Panc1 (cell line): Measurements from ENCODE around the gene PTPDC1. TPM values are rescaled to one million over a fixed set of nuclear protein-coding genes. Genes with fewer than 3 reads are reported as not detected.

Experiments
- ATAC-seq: fragments of 200-7000 bp; cut with Tn5 transposase; 2 replicates; pipeline ENCODE4 v1.9.1; 2020; ENCODE audit warnings: mild to moderate bottlenecking, moderate library complexity
- BruUV-seq: library from RNA; stranded (reverse); fragments of 400-500 nt; replicated peaks from 2 replicates; lab custom pipeline; 2021; lab: Mats Ljungman, UMichigan
- CTCF ChIA-PET: fragments of 300-600 bp; sonication (Branson Sonifier 250); formaldehyde crosslinking; loops from one replicate; lab custom pipeline; 2022; ENCODE audit warnings: antibody characterized with exemption; lab: Charles Lee
- POLR2A ChIA-PET: fragments of 300-600 bp; sonication (Branson Sonifier 250); formaldehyde crosslinking; loops from one replicate; lab custom pipeline; 2022; ENCODE audit warnings: antibody characterized with exemption; lab: Charles Lee
- DNase-seq: peaks from one replicate; pipeline ENCODE4 v3.0.0-alpha.2; 2010; ENCODE audit warnings: low read depth, low spot score
- H3K27ac ChIP-seq: 2 replicates; pipeline ENCODE4 v1.5.1; 2011; ENCODE audit warnings: mild to moderate bottlenecking, low read length, inconsistent platforms
- H3K27me3 ChIP-seq: fragments of 200-500 bp; sonication (Bioruptor generic); 2 replicates; pipeline ENCODE4 v1.6.0; 2014; ENCODE audit warnings: low read length, inconsistent platforms; ENCODE audit not compliant: control insufficient read depth, insufficient read depth
- H3K36me3 ChIP-seq: fragments of 200-500 bp; sonication (Bioruptor generic); 2 replicates; pipeline ENCODE4 v1.5.1; 2014; ENCODE audit warnings: inconsistent platforms, mild to moderate bottlenecking, low read length, moderate library complexity; ENCODE audit not compliant: control insufficient read depth, insufficient read depth
- H3K4me1 ChIP-seq: 2 replicates; pipeline ENCODE4 v1.5.1; 2011; ENCODE audit warnings: inconsistent platforms, mild to moderate bottlenecking, low read length, moderate library complexity; ENCODE audit not compliant: control insufficient read depth, insufficient read depth
- H3K4me3 ChIP-seq, 2 experiments: 2 replicates each; pipeline ENCODE4 v1.5.1; 2011 to 2012; ENCODE audit warnings: low read depth in 2 of 2, low read length in 2 of 2, mild to moderate bottlenecking in 2 of 2, inconsistent platforms in 1 of 2, moderate library complexity in 1 of 2
- H3K9me3 ChIP-seq: fragments of 200-500 bp; sonication (Bioruptor generic); 2 replicates; pipeline ENCODE4 v1.5.1; 2014; ENCODE audit warnings: low read depth, mild to moderate bottlenecking, inconsistent platforms, low read length, moderate library complexity; ENCODE audit not compliant: control insufficient read depth, insufficient read depth
- POLR2AphosphoS5 ChIP-seq: IDR thresholded peaks from 2 replicates; pipeline ENCODE4 v1.6.1; 2012; ENCODE audit warnings: mild to moderate bottlenecking, low read depth, low read length, moderate library complexity
- SIN3A ChIP-seq: IDR thresholded peaks from 2 replicates; pipeline ENCODE4 v1.6.1; 2012; ENCODE audit warnings: low read depth, mild to moderate bottlenecking, low read length, moderate library complexity, borderline replicate concordance; ENCODE audit not compliant: insufficient read depth
- TCF7L2 ChIP-seq: IDR thresholded peaks from 2 replicates; pipeline ENCODE4 v1.6.1; 2011; ENCODE audit warnings: mild to moderate bottlenecking, low read depth, low read length, inconsistent platforms
- in situ Hi-C: cut with HindIII; loops from 2 replicates; pipeline ENCODE4 v1.10.0; 2016; ENCODE audit warnings: low sequenced_read_pairs, low pct_unique_long_range_greater_than_20kb
- intact Hi-C: fragments of 100-400 bp; cut with micrococcal nuclease; formaldehyde crosslinking; loops from one replicate; pipeline ENCODE4 v1.10.0; 2022; ENCODE audit not compliant: unreplicated experiment
- total RNA-seq: library from RNA; stranded (reverse); gene quantifications from one replicate; pipeline ENCODE4 v1.2.1, GENCODE V29; 2021; ENCODE audit not compliant: unreplicated experiment
- TF ChIP-seq, protein P1 (sequence below): fragments of 450-650 bp; IDR thresholded peaks from 2 replicates; pipeline ENCODE4 v1.5.1; 2017; ENCODE audit warnings: mild to moderate bottlenecking
- TF ChIP-seq, protein P2 (sequence below), 2 experiments: IDR thresholded peaks; 2 replicates each; pipeline ENCODE4 v1.6.1; 2011 to 2012; ENCODE audit warnings: low read depth in 2 of 2, control low read depth in 1 of 2, low read length in 1 of 2, mild to moderate bottlenecking in 1 of 2, moderate library complexity in 1 of 2; ENCODE audit not compliant: insufficient read depth in 1 of 2

The PTPDC1 gene
- total RNA-seq, 1 experiment from 2014 or later: 10.6 TPM

DNA sequence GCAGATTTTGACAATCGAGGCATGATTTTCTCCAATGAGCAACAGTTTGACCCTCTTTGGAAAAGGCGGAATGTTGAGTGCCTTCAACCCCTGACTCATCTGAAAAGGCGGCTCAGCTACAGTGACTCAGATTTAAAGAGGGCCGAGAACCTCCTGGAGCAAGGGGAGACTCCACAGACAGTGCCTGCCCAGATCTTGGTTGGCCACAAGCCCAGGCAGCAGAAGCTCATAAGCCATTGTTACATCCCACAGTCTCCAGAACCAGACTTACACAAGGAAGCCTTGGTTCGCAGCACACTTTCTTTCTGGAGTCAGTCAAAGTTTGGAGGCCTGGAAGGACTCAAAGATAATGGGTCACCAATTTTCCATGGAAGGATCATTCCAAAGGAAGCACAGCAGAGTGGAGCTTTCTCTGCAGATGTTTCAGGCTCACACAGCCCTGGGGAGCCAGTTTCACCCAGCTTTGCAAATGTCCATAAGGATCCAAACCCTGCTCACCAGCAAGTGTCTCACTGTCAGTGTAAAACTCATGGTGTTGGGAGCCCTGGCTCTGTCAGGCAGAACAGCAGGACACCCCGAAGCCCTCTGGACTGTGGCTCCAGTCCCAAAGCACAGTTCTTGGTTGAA, 13.6 kb downstream of the PTPDC1 start:
- no peak for TF ChIP-seq SIN3A
- TF ChIP-seq, protein P1, sequence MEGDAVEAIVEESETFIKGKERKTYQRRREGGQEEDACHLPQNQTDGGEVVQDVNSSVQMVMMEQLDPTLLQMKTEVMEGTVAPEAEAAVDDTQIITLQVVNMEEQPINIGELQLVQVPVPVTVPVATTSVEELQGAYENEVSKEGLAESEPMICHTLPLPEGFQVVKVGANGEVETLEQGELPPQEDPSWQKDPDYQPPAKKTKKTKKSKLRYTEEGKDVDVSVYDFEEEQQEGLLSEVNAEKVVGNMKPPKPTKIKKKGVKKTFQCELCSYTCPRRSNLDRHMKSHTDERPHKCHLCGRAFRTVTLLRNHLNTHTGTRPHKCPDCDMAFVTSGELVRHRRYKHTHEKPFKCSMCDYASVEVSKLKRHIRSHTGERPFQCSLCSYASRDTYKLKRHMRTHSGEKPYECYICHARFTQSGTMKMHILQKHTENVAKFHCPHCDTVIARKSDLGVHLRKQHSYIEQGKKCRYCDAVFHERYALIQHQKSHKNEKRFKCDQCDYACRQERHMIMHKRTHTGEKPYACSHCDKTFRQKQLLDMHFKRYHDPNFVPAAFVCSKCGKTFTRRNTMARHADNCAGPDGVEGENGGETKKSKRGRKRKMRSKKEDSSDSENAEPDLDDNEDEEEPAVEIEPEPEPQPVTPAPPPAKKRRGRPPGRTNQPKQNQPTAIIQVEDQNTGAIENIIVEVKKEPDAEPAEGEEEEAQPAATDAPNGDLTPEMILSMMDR: no peak
- TF ChIP-seq, protein P2, sequence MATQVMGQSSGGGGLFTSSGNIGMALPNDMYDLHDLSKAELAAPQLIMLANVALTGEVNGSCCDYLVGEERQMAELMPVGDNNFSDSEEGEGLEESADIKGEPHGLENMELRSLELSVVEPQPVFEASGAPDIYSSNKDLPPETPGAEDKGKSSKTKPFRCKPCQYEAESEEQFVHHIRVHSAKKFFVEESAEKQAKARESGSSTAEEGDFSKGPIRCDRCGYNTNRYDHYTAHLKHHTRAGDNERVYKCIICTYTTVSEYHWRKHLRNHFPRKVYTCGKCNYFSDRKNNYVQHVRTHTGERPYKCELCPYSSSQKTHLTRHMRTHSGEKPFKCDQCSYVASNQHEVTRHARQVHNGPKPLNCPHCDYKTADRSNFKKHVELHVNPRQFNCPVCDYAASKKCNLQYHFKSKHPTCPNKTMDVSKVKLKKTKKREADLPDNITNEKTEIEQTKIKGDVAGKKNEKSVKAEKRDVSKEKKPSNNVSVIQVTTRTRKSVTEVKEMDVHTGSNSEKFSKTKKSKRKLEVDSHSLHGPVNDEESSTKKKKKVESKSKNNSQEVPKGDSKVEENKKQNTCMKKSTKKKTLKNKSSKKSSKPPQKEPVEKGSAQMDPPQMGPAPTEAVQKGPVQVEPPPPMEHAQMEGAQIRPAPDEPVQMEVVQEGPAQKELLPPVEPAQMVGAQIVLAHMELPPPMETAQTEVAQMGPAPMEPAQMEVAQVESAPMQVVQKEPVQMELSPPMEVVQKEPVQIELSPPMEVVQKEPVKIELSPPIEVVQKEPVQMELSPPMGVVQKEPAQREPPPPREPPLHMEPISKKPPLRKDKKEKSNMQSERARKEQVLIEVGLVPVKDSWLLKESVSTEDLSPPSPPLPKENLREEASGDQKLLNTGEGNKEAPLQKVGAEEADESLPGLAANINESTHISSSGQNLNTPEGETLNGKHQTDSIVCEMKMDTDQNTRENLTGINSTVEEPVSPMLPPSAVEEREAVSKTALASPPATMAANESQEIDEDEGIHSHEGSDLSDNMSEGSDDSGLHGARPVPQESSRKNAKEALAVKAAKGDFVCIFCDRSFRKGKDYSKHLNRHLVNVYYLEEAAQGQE (IDR thresholded peaks at IDR 0.05; ENCODE audit: insufficient read depth in 1 of 2, low read depth in 2 of 2, low read length in 1 of 2): no peak
- no peak for TF ChIP-seq POLR2AphosphoS5
- no peak for TF ChIP-seq TCF7L2
- CTCF ChIA-PET: no interaction called here
- Histone ChIP-seq H3K4me1 (no peaks in the 10 kb centered on the region), H3K9me3 (no peaks in the 10 kb centered on the region), H3K4me3 (no peak overlapping the region), H3K27ac (no peak overlapping the region), H3K27me3 (no peaks in the 10 kb centered on the region), H3K36me3 (no peaks in the 10 kb centered on the region)
- POLR2A ChIA-PET: interaction anchor here (1.2 kb wide), 1 partner anchor 75 kb away, joined by 10 read pairs; no protein-coding TSS in a partner anchor
- in situ Hi-C loops (no loop called here), intact Hi-C loops (no loop called here)
- DNase-seq: no peak
- no peak for ATAC-seq
- no TSS peak for BruUV-seq

DNA sequence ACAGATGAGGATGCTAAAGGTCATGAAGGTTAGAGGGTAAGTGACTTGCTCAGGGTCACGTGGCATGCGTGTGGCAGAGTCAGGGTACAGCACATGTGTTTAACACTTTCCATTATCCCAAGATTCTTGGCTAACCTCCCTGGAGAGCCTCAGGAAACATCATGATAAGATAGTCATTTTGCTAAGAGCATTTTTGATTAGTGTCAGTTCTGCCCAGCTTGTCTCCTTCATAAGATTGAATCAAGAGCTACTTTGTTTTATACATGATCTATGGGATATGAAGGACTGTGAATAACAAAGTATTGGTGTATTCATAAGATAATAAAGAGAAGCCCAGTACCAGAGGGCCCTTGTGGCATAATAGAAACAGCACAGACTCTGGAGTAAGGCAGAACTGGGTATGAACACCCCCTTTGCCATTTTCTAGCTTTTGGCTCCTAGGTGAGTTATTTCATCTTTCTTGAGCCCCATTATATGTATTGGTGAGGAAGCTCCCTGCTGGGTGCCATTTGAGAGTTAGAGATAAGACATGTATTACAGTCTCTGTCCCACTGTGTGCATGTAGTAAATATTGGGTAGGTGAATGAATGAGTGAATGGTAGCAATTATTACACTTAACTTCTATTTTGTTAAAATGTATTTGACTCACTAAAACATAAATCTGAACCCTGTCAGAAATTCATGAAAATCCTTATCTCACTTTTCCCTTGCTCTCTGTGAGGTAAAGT, 16.1 kb downstream of the PTPDC1 start:
- Histone ChIP-seq H3K27ac (no peak overlapping the region), H3K4me1 (no peaks in the 10 kb centered on the region), H3K4me3 (no peak overlapping the region), H3K36me3 (no peaks in the 10 kb centered on the region), H3K27me3 (no peaks in the 10 kb centered on the region), H3K9me3 (no peaks in the 10 kb centered on the region)
- DNase-seq (no peak), ATAC-seq (no peak)
- intact Hi-C loops: no loop called here
- CTCF ChIA-PET: no interaction called here
- in situ Hi-C loops: no loop called here
- TF ChIP-seq POLR2AphosphoS5 (no peak), TCF7L2 (no peak), SIN3A (no peak)
- TF ChIP-seq, protein P1: no peak
- TF ChIP-seq, protein P2 (IDR thresholded peaks at IDR 0.05; ENCODE audit: insufficient read depth in 1 of 2, low read depth in 2 of 2, low read length in 1 of 2): no peak
- no TSS peak for BruUV-seq
- POLR2A ChIA-PET: no interaction called here
